HG02943 (cell line): ENCODE data around the gene UBXN1.

Experiments used
- ATAC-seq: cut with Tn5 transposase; IDR thresholded peaks from one replicate; pipeline ENCODE4 v1.9.1; 2021; ENCODE audit warnings: mild to moderate bottlenecking, low read depth, moderate library complexity; ENCODE audit not compliant: unreplicated experiment

The UBXN1 gene, protein sequence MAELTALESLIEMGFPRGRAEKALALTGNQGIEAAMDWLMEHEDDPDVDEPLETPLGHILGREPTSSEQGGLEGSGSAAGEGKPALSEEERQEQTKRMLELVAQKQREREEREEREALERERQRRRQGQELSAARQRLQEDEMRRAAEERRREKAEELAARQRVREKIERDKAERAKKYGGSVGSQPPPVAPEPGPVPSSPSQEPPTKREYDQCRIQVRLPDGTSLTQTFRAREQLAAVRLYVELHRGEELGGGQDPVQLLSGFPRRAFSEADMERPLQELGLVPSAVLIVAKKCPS

DNA sequence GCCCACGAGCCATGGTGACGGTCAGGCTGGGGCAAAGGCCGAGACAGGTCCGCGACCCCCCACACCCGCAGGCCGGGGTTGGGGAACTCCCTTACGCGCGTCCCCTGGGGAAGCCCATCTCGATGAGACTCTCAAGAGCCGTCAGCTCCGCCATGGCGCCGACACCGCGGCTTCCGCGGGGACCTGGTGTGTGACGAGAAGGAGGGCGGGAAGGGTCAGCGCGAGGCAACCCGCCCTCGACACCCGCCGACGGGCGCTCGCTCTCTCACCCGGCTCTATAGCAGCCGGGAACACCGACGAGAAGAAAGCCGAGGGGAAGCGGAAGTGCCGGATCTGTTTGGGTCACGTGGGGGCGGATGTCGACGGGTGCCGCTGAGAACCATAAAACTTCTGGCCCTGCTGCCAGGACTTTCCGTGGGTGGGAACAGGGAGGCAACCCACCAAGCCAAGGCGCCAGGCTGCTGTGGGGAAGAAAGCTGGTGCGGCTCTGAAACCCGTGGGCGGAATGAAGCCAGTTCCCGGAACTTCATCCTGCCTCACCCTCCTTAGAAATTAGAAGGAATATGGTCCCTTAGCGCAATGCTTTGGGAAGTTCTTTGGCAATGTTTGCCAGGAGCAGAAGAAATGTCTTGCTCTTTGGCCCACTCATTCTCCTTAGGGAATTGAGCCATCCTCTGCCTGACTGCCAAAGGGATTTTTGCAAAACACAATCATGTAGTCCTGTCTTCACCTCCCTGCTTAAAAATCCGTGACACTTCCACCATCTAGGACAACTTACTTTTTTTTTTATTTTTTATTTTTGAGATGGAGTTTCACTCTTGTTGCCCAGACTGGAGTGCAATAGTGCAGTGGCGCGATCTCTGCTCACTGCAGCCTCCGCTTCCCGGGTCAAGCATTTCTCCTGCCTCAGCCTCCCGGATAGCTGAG lies at the start of gene UBXN1:
UBXN1 (minus strand) TSS at position 304 of the 927 bp plus-strand sequence; CDS start at position 154, 150 bp downstream.
- peak; percentile 62 for ATAC-seq

DNA sequence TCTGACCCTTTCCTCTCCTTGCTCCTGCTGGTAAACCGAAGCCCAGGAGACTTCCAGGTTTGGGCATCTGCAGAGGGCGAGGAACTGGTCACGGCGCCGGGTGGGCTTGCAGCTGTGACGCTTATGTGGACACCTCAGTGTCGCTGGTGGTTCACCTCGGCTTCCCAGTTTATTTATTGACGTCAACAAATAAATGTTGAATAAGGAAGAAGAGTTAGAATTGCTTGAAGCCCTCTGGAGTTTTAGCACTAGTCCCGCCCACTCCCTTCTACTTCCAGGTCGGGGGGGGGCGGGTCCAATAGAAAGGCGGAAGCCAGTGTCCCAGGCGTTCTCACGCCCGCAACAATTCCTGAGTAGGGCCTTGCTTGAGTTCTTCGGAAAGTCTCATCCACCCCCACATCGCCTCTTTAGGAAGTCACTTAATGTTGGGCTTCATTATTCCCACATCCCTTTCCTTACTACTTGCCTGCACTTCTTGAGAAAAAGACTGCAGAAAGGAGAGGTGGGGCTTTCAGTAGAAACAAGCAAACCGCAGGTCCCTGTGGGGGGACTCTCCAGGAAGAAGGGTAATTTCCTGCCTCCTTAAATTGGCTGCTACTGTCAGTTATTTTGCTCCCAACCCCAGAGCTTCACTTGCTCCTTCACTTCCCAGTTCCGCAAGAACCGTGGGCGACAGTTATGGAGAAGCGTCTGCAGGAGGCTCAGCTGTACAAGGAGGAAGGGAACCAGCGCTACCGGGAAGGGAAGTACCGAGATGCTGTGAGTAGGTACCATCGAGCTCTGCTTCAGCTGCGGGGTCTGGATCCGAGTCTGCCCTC lies 49.5 kb upstream of the UBXN1 start, which contains the start of gene TTC9C:
TTC9C (plus strand) TSS at position 316 of the 818 bp plus-strand sequence; CDS start at position 679, 363 bp downstream.
- ATAC-seq: peak; percentile 19

DNA sequence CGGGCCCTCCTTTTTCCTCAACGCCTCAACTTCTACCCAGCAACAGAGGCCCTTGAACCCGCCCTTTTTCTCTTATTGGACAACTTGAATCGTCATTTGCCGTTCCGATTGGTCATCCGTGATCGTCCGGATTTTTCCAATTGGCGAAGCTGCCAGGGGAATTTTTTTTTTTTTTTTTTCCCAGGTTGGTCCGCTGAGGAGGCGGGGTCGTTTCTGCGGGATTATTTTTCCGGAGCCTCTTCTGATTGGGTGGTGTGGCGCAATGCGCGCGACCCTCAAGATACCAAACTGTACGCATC lies 48.9 kb upstream of the UBXN1 start:
- peak; percentile 58 for ATAC-seq

DNA sequence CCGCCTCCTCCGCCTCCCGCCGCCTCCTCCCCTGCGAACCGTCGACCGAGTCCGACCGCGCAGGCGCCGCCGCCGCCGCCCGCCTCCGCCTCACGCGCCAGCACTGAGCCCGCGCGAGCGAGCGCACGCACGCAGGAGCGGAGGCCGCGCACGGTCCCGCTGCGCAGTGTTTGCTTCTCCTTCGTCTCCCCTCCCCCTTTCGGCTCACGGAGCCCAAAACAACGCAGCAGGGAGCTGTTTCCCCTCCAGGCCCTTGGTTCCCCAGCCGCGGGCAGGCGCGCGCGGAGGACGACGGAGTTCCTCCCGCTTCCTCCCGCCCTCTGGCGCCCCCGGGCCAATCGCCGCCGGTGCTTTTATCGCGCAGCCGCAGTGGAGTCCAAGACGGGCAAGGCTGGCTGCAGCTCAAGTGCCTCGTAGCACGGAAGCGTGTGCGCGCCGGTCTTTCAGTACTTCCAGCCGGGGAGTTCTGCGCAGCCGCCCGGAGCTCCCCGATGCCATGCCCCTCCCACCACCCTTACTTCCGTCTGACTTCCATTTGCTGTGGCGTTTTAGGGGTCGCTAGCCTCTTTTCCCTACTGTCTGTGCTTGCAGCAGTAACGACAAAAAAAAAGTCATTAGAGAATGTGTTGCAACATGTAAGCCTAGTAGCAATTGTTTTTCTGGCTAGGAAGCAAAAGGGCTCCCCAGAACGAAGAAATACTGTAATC lies 48.4 kb upstream of the UBXN1 start, which contains the start of gene HNRNPUL2:
HNRNPUL2 (minus strand) TSS at position 293 of the 707 bp plus-strand sequence. CDS start 301 bp downstream, outside the sequence.
- peak; percentile 71 for ATAC-seq

DNA sequence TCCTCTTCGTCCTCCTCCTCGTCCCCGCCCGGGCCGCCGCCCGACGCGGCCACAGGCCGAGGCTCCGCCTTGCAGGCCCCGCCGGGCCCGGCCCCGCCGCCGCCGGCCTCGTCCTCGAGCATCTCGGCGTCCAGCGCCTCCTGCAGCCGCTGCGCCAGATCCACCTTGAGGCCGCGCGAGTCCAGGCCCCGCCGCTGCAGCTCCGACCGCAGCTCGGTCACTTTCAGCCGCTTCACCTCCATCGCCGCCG lies 48.0 kb upstream of the UBXN1 start:
- no peak for ATAC-seq

DNA sequence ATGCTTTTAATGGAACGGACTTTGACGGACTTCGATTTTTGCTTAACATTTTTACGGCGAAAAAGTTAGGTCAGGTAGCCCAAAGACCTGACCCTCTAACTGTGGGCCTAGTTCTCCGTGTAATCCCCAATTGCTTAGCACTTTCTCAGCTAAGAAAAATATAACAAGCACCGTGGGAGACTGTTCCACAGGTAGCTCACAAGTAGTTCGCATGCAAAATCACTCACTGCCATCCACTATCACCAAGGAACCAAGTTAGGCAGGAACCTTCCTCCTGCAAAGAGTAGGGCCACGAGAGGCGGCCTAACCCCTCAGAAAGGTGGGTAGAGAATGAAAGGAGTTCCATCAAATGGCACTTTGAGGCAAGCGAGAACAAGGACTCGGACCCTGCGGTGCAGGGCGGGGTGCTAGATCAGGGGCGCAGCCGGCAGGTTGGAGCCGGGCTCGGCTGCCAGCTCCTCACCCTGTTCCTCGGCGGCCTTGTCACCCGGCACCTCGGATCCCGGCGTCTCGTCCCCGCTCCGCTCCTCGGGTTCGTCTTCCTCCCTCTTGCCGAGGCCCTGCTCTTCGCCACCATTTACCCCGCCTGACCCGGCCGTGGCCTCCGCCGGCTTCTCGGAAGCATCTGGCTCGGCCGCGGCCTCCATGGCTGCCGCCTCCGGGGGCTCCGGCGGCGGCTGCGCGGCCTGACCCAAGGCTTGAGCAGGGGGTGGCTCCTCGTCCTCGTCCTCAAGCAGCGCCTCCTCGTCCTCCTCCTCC lies 47.5 kb upstream of the UBXN1 start:
- ATAC-seq: peak; percentile 0

DNA sequence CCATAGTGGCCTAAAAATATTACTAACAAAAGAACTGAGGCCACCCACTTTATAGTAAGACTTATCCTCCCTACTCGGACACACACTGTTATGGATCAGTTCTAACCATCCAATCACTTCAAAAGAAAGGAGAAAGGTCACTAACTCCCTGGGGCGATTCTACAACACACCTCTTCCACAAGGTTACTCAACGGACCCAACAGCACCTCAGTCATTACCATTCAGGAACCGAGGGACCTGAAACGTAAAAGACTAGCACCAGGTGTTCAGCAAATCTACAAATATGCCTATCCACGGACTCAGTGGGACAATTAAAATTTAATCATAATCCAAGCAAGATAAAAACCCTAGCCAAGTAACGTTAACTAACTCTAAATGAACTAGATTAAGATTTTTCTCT lies 46.8 kb upstream of the UBXN1 start:
- no peak for ATAC-seq

DNA sequence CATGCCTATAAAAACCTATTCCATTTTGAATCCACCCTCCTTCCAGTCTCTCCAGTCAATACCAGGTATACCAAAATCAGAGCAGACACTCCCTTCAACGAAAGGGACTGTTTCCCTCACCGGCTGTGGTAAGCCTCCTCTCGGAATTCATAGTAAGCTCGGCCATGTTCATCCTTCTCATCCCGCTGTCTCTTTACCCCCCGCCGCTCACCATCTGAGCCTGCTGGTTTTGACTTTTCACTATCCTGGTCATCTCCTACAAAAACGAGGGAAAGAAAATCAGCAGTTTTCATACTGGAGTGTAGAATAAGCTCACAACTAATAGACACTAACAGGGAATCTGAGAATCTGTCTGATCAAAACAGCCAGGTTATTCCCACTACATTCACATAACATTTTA lies 45.3 kb upstream of the UBXN1 start:
- ATAC-seq: no peak

DNA sequence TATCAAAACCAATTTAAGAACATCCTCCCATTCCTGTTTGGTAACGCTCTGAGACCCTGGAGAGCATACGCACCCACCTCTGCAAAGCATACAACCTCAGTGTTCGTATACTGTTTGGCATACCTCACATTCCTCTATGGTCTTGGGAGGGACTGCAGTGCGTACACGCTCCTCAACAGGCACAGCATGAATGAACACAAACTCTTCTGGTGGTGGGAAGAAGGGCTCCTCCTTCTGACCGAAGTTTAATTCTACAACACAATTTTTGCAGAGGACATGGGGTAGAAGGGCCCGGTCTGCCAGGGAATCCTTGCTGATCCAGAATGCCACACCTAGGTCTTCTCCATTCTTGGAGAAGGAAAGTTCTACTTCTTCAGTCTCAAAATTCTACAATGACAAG lies 43.1 kb upstream of the UBXN1 start:
- ATAC-seq: no peak

DNA sequence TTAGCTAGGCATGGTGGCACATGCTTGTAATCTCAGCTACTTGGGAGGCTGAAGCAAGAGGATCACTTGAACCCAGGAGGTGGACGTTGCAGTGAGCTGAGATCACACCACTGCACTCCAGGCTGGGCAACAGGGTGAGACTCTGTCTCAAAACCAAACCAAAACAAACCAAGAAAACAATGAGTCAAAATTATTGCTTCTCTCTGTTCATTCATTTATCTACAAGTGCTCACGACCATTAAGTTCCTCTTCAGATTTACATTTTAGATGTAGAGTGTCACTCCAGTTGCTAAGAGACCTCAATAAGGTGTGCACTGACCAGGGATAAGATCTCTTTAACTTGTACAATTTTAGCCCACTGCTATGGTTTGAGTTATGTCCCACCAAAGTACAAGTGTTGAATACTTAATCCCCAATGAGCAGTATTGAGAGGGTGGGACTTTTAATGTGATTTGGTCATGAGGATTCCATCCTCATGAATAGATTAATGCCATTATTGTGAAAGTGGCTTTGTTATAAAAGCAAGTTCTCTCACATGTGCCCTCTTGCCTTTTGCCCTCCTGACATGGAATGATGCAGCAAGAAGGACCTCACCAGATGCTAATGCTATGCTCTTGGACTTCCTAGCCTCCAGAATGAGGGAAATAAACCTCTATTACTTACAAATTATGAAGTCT lies 40.6 kb upstream of the UBXN1 start:
- no peak for ATAC-seq

DNA sequence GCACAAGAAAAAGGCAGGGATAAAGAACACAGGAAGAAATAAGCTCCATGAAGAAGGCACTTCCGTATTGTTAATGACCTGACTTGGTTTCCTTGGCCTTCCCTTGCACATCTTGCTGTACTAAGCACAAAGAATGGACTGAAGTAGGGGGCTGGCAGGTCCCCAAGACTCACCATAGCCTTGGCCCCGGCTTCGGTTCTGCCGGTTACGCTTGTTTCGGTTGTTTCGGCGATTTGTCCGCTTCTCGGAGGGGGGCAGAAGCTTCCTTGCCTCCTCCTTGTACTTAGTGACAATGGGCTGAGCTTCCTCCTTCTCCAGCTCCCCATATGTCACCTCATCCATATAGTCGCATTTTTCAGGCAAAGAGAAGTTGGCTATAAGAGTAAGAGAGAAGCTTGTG lies 37.9 kb upstream of the UBXN1 start:
- ATAC-seq: no peak

DNA sequence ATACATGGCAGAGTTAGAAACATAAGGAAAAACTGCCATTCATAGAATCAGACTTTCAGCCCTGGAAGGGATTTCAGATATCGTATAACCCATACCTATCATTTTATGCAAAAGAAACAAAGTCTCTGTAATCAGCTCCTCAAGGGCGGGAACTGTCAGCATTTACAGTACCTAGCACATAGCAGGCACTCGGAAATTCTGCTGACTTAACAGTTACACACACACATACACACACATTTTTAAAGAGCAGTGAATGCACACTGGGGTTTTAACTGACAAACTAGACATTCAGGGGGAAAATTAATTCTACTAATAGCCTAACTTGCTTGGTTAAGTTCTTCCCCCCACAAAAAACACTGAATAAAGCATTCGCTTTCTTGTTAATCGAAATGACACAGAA lies 37.3 kb upstream of the UBXN1 start:
- no peak for ATAC-seq

DNA sequence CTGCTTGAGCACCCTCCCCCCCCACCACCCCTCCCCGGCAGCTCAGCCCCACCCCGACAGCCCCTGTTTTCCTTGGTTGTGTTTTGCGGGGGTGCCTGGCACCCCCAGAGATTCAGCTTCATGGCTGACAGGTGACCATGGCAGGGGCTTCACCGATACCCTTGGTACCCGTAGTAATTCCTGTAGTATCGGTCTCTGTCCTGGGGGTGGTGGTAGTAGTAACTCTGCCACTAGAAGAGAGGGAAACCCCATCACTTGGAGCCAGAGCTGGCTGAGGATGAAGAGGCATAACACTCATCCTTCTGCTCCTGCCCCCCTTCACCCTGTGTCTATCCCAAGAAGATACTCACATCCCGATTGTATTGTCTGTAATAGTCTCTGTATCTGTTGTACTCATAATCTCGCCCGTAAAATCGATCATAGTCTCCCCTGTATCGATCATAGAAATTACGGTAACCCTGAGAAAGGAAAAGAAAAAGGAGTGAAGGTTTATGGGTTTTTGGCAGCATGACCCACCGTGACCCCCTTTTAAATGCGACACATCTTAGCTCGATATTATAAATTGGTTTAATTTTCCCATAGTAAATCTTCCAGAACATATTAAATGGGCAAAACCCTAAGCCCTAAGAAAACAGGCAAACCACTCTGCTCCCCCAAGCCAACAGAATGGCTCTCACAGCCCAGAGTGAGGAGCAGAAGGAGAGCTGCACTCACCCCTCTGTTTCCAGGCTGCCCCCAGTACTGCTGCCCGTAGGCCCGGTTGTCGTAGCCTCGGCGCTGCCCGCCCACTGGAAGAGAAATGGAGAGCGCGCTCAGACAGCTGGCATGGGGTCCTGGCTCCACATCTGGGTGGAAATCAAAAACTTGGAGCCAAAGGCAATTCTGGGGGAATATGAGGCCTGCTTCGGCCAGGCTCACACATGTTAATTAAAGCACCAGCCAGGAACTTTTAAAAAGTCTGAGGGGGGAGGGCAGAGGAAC lies 36.6 kb upstream of the UBXN1 start:
- ATAC-seq: no peak

DNA sequence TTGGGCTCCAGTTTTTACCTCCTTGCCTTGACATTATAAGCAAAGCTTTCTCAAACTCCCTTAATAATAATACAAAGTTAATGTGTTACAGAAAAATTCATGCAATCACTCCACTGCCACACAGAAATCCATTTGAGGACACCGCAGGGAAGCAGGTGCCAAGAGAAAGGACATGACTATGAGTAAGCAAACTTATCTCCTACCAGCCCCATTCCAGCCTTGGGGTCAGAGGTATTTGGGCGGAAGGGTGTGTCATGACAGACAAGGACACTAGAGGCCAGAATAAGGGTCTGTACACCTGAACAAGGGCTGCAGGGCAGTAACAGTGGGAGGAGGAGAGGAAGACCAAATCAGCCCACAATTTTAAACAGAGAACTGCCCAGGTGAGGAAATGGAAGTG lies 34.5 kb upstream of the UBXN1 start:
- ATAC-seq: no peak

DNA sequence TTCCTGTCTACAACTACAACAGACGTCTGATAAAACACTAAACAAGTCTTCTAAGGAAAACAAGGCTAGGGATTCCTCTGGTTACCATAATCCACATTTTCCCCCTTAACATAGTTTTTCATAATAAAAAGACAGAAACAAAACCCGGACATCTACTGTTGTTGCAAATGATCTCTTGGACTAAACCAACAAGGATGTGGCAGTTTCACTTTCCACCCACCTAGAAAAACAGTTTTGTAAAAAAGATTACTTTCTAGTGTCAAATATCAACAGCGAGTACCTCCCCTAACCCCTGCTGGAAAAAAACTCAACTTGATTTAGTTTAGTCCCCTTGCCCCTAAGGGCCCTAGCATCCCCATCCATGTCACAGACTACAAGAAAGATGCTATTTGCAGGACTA lies 34.0 kb upstream of the UBXN1 start:
- no peak for ATAC-seq

DNA sequence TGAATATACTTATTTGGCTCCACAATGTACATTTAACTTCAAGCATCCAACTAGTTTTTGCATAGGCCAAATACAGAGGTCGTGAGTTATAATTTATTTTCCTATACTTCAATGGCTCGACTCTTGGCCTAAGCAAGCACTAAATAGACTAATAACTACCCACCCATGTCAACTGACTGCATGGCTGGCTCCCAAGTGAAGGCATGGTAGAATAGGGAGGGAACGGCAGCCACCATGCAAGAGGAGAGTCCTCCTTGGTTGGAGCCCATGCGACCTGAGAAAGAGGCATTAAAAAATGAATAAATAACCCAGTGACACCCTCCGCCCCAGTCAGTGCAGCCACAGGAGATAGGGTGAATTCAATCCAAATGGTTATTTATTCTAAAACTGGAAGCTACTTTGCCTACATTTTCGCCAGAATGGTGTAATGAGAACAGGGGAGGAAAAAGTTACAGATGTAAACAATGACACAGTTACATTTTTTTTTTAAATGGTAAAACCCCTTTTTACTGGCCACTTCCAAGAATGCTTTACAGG lies 33.5 kb upstream of the UBXN1 start:
- ATAC-seq: no peak

DNA sequence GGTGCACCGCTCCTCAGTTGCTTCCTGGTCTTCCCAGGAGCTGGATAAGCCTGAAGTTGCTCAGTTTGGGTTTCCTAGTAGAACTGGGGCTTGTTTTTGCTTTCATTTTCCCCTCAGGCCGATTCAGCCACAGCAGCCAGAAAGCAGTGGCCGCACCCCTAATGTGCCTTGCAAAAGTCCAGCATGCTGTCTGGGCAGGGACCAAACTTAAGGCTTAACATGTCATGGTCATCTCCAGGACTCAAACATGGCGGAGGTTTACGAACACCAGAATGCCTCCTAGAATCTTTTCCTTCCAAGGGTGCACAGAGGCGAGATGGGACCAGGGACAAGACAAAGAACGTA lies 31.1 kb upstream of the UBXN1 start:
- ATAC-seq: peak; percentile 7
